ENCODE measurements around the gene ETS1. TPM values are rescaled to one million over a fixed set of nuclear protein-coding genes. Genes with fewer than 3 reads are reported as not detected.

The ETS1 gene
- total RNA-seq, 1 donor from 2014 or later = 55.9 TPM

- Mint-ChIP-seq H3K36me3 (ENCODE audit: low read depth) (peaks cover 5% of the 10 kb centered on the region), H3K27ac (ENCODE audit: unreplicated experiment) (no peak overlapping the region), H3K4me1 (peaks cover 26% of the 10 kb centered on the region), H3K4me3 (no peak overlapping the region), H3K9me3 (no peaks in the 10 kb centered on the region), H3K27me3 (ENCODE audit: low read depth) (no peaks in the 10 kb centered on the region)
- DNase-seq (ENCODE audit: low read depth, low spot score) = no peak
- no peak for TF ChIP-seq CTCF (conservative IDR thresholded peaks at IDR 0.05)
These were observed 124.4 kb downstream of the ETS1 start for GRCh38 chr11:128462922-128463321.

GRCh38 chr11:128462189-128462588 is 125.2 kb downstream of the ETS1 start:
- H3K4me3 Mint-ChIP-seq = no peak overlapping the region
- TF ChIP-seq CTCF (conservative IDR thresholded peaks at IDR 0.05) = no peak
- no peaks in the 10 kb centered on the region for H3K9me3 Mint-ChIP-seq
- peaks cover 6% of the 10 kb centered on the region for H3K36me3 Mint-ChIP-seq (ENCODE audit: low read depth)
- H3K27me3 Mint-ChIP-seq (ENCODE audit: low read depth) = no peaks in the 10 kb centered on the region
- peaks cover 21% of the 10 kb centered on the region for H3K4me1 Mint-ChIP-seq
- no peak for DNase-seq (ENCODE audit: low read depth, low spot score)
- no peak overlapping the region for H3K27ac Mint-ChIP-seq (ENCODE audit: unreplicated experiment)

GRCh38 chr11:128458321-128458720 is 129.0 kb downstream of the ETS1 start:
- peaks cover 10% of the 10 kb centered on the region for H3K4me1 Mint-ChIP-seq
- H3K36me3 Mint-ChIP-seq (ENCODE audit: low read depth) = peaks cover 9% of the 10 kb centered on the region
- TF ChIP-seq CTCF (conservative IDR thresholded peaks at IDR 0.05) = no peak
- H3K4me3 Mint-ChIP-seq = no peak overlapping the region
- H3K9me3 Mint-ChIP-seq = no peaks in the 10 kb centered on the region
- H3K27ac Mint-ChIP-seq (ENCODE audit: unreplicated experiment) = no peak overlapping the region
- no peak for DNase-seq (ENCODE audit: low read depth, low spot score)
- H3K27me3 Mint-ChIP-seq (ENCODE audit: low read depth) = no peaks in the 10 kb centered on the region

GRCh38 chr11:128457874-128458273 is 129.5 kb downstream of the ETS1 start:
- H3K9me3 Mint-ChIP-seq = no peaks in the 10 kb centered on the region
- no peak for TF ChIP-seq CTCF (conservative IDR thresholded peaks at IDR 0.05)
- no peak overlapping the region for H3K27ac Mint-ChIP-seq (ENCODE audit: unreplicated experiment)
- no peak overlapping the region for H3K4me3 Mint-ChIP-seq
- peaks cover 9% of the 10 kb centered on the region for H3K36me3 Mint-ChIP-seq (ENCODE audit: low read depth)
- DNase-seq (ENCODE audit: low read depth, low spot score) = no peak
- peaks cover under 1% of the 10 kb centered on the region for H3K27me3 Mint-ChIP-seq (ENCODE audit: low read depth)
- H3K4me1 Mint-ChIP-seq = peaks cover 10% of the 10 kb centered on the region

GRCh38 chr11:128456566-128457268 is 130.6 kb downstream of the ETS1 start:
- TF ChIP-seq CTCF (conservative IDR thresholded peaks at IDR 0.05) = no peak
- Mint-ChIP-seq H3K9me3 (no peaks in the 10 kb centered on the region), H3K27me3 (ENCODE audit: low read depth) (peaks cover 8% of the 10 kb centered on the region), H3K36me3 (ENCODE audit: low read depth) (peaks cover 9% of the 10 kb centered on the region), H3K4me1 (peaks cover 17% of the 10 kb centered on the region), H3K27ac (ENCODE audit: unreplicated experiment) (no peak overlapping the region), H3K4me3 (no peak overlapping the region)
- DNase-seq (ENCODE audit: low read depth, low spot score) = no peak
